Bronchial epithelial cell (primary cell): ENCODE data around the gene AGPS. TPM values are rescaled to one million over a fixed set of nuclear protein-coding genes. Genes with fewer than 3 reads are reported as not detected.
A peak's percentile ranks its signal among the peaks of the same experiment; 100 is the strongest.

ENCODE experiments used
- DNase-seq: peaks from one replicate; pipeline ENCODE4 v3.0.0-alpha.2; 2010; ENCODE audit warnings: low read depth
- FAIRE-seq: peaks from 2 replicates; lab custom pipeline; 2011; peaks lifted over from hg19 to GRCh38; lab: Jason Lieb, UNC
- H3K27me3 ChIP-seq: 2 replicates; pipeline ENCODE4 v1.5.1; 2011; ENCODE audit warnings: low read length; ENCODE audit not compliant: control insufficient read depth, insufficient read depth
- H3K36me3 ChIP-seq: 2 replicates; pipeline ENCODE4 v1.5.1; 2011; ENCODE audit warnings: low read length; ENCODE audit not compliant: control insufficient read depth, insufficient read depth
- H3K4me3 ChIP-seq: 2 replicates; pipeline ENCODE4 v1.5.1; 2011; ENCODE audit warnings: mild to moderate bottlenecking, low read depth, low read length, control low read depth
- CTCF ChIP-seq: IDR thresholded peaks from 2 replicates; pipeline ENCODE4 v1.5.1; 2011; ENCODE audit warnings: mild to moderate bottlenecking, moderate library complexity, low read length, control low read depth, inconsistent platforms; ENCODE audit not compliant: insufficient read depth, severe bottlenecking
- total RNA-seq: library from RNA; depleted of rRNA; stranded (reverse); fragments of >200 nt; gene quantifications from 2 replicates; pipeline ENCODE4 v1.2.1, GENCODE V29; 2014

Gene AGPS
- total RNA-seq, 1 donor from 2014 or later: 34.8 TPM

- no peak for DNase-seq
- Histone ChIP-seq H3K36me3 (no peaks in the 10 kb centered on the region), H3K4me3 (no peak overlapping the region), H3K27me3 (no peaks in the 10 kb centered on the region)
- FAIRE-seq: no peak
- TF ChIP-seq CTCF: no peak
Observed at GRCh38 chr2:177380181-177380580, 12.4 kb upstream of the AGPS start.

DNA sequence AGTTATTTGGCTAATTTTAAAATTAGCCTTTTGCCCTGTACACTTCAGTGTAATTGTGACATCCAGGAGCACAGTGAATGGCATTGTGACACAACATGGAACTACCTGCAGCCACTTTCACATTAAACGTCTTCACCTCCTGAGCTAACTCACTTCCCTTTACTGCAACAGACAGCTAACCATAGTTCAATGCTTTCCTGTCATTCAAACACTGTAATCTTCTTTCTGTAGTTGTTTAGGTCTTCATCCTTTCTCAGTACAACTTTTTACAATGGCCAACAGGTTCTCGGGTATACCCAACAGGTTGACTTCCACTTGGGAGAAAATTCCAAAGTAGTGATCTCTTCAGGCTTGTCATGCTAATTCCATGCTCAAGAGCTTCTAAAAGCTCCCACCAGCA is 8.6 kb upstream of the AGPS start:
- H3K27me3 ChIP-seq: no peaks in the 10 kb centered on the region
- H3K4me3 ChIP-seq: no peak overlapping the region
- no peaks in the 10 kb centered on the region for H3K36me3 ChIP-seq
- TF ChIP-seq CTCF: no peak
- FAIRE-seq: no peak
- DNase-seq: no peak

GRCh38 chr2:177385151-177385550 is 7.4 kb upstream of the AGPS start:
- Histone ChIP-seq H3K36me3 (no peaks in the 10 kb centered on the region), H3K27me3 (no peaks in the 10 kb centered on the region), H3K4me3 (no peak overlapping the region)
- FAIRE-seq (no peak), DNase-seq (no peak)
- TF ChIP-seq CTCF: no peak

- no peak for DNase-seq
- no peak for FAIRE-seq
- no peak for TF ChIP-seq CTCF
- no peaks in the 10 kb centered on the region for H3K36me3 ChIP-seq
- H3K4me3 ChIP-seq: peak overlapping the region; percentile 85
- H3K27me3 ChIP-seq: no peaks in the 10 kb centered on the region
Observed at GRCh38 chr2:177391822-177392372, 676 bp upstream of the AGPS start.

DNA sequence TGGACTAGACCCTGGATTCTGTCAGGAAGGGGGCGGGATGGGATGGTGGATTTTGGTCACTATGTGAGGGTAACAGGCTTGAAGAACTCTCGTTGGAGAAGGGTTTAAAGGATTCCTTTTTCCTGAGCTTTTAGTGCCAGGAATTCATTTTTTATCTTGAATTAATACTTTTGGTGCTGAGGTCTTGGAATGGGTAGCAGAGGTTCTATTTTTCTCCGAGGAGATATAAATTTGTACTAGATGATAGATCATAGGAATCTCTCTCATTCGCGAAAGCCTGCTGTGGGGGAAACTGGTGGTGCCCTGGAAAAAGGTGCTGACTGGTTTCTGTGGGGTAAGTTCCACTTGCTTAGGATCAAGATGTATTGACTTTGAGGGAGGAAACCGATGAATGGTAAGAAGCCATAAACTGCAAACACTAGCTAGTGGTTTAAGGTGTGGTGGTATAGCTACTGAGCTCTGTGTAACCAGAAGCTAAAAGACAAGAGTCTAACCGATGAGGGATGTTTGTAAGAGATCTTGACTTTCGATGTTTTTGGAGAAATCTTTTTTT is 706 bp downstream of the AGPS start:
- DNase-seq: peak; percentile 20
- H3K27me3 ChIP-seq: no peaks in the 10 kb centered on the region
- H3K36me3 ChIP-seq: no peaks in the 10 kb centered on the region
- H3K4me3 ChIP-seq: peak overlapping the region; percentile 85
- no peak for TF ChIP-seq CTCF
- no peak for FAIRE-seq
